Stomach (tissue), 9 donors: Measurements from ENCODE around the gene RTTN. TPM values are rescaled to one million over a fixed set of nuclear protein-coding genes. Genes with fewer than 3 reads are reported as not detected.

Experiments used
- DNase-seq, 2 donors: peaks; one replicate each; pipeline versions ENCODE4 v3.0.0 to v3.0.0-alpha.2; 2013 to 2019
- H3K27ac ChIP-seq, 5 donors: fragments of 200-600 bp in 4 of 5; sonication (generic) in 4 of 5; one replicate each; pipeline ENCODE4 v1.5.1; 2013 to 2019; ENCODE audit warnings: mild to moderate bottlenecking in 1 of 5, moderate library complexity in 1 of 5
- H3K27me3 ChIP-seq, 3 donors: fragments of 200-600 bp; sonication (generic); one replicate each; pipeline ENCODE4 v1.5.1; 2017 to 2019; ENCODE audit warnings: mixed run types in 1 of 3
- H3K36me3 ChIP-seq, 4 donors: fragments of 200-600 bp; sonication (generic); 1 replicate in 3 of 4; 2 replicates in 1 of 4; pipeline ENCODE4 v1.5.1; 2016 to 2019
- H3K4me1 ChIP-seq, 4 donors: fragments of 200-600 bp; sonication (generic); one replicate each; pipeline ENCODE4 v1.5.1; 2016 to 2019
- H3K4me3 ChIP-seq, 4 donors: fragments of 200-600 bp; sonication (generic) in 3 of 4; one replicate each; pipeline ENCODE4 v1.5.1; 2016 to 2019; ENCODE audit warnings: mild to moderate bottlenecking in 1 of 4
- H3K9me3 ChIP-seq, 4 donors: fragments of 200-600 bp; sonication (generic); one replicate each; pipeline ENCODE4 v1.5.1; 2016 to 2019
- CTCF ChIP-seq, 7 experiments: fragments of 450-650 bp in 4 of 7; fragments of 200-600 bp in 3 of 7; sonication (generic) in 3 of 7; IDR thresholded peaks; one replicate each; pipeline ENCODE4 v1.5.1; 2016 to 2019; ENCODE audit warnings: antibody characterized with exemption in 7 of 7, control low read depth in 2 of 7, mild to moderate bottlenecking in 1 of 7
- EP300 ChIP-seq: sonication (generic); formaldehyde crosslinking; IDR thresholded peaks from one replicate; pipeline ENCODE4 v1.6.1; 2017; ENCODE audit warnings: antibody characterized with exemption
- POLR2A ChIP-seq, 4 donors: fragments of 450-650 bp; IDR thresholded peaks; one replicate each; pipeline ENCODE4 v1.6.1; 2016; ENCODE audit warnings: antibody characterized with exemption in 4 of 4, control low read depth in 2 of 4, mild to moderate bottlenecking in 1 of 4, moderate library complexity in 1 of 4
- POLR2AphosphoS5 ChIP-seq, 3 donors: sonication (generic); formaldehyde crosslinking; IDR thresholded peaks; one replicate each; pipeline ENCODE4 v1.6.1; 2016; ENCODE audit warnings: antibody characterized with exemption in 3 of 3
- WGBS, 5 donors: extraction: QIAGEN DNeasy Blood & Tissue Kit in 3 of 5; methylation state at CpG; one replicate each; pipeline versions ENCODE4 v1.1.5 to v1.1.7; 2013 to 2018; 5-methylcytosine and 5-hydroxymethylcytosine counted together
- intact Hi-C: fragments of 100-400 bp; cut with DNase I; formaldehyde crosslinking; loops from one replicate; pipeline ENCODE4 v1.15.1; 2023; ENCODE audit warnings: low total_unique reads
- polyA plus RNA-seq, 3 donors: library from polyadenylated mRNA; stranded (reverse); fragments of 200-250 nt; gene quantifications; one replicate each; pipeline ENCODE4 v1.2.3, GENCODE V29; 2013
- total RNA-seq, 5 donors: library from RNA; depleted of rRNA; stranded (reverse); fragments of >200 nt; gene quantifications; one replicate each; pipeline versions ENCODE4 v1.1.0 to v1.2.3, GENCODE V29; 2014 to 2016
- donor health status: healthy with polysubstance abuse.
- donor health status: Bipolar disorder and iron deficiency.
- donor health status: healthy.

RTTN gene
- total and polyA plus RNA-seq, 8 donors = 2.1 to 52.1 (median 10.2) TPM

GRCh38 chr18:70228536-70228935, 23.0 kb upstream of the RTTN start:
- Histone ChIP-seq H3K27ac (no peak overlapping the region), H3K27me3 (no peaks in the 10 kb centered on the region), H3K4me3 (no peak overlapping the region), H3K4me1 (no peaks in the 10 kb centered on the region), H3K36me3 (no peaks in the 10 kb centered on the region), H3K9me3 (peaks cover 0 to 29% (median 20%) of the 10 kb centered on the region in 4 donors)
- DNase-seq = no peak
- no peak for TF ChIP-seq CTCF (IDR thresholded peaks at IDR 0.05)
- no peak for TF ChIP-seq POLR2AphosphoS5 (IDR thresholded peaks at IDR 0.05)
- no peak for TF ChIP-seq POLR2A (IDR thresholded peaks at IDR 0.05)
- TF ChIP-seq EP300 = no peak
- WGBS, 5 donors = 34 to 45% (median 36%) methylated on average over 2 of the region's 2 CpGs
- intact Hi-C loops = no loop called here

- TF ChIP-seq POLR2A (IDR thresholded peaks at IDR 0.05) (no peak), EP300 (no peak), CTCF (IDR thresholded peaks at IDR 0.05) (no peak), POLR2AphosphoS5 (IDR thresholded peaks at IDR 0.05) (no peak)
- intact Hi-C loops = no loop called here
These were observed 22.0 kb upstream of the RTTN start for GRCh38 chr18:70227438-70227837.

GRCh38 chr18:70221915-70222278, 16.4 kb upstream of the RTTN start:
- Histone ChIP-seq H3K9me3 (peaks cover 0 to 8% (median 2%) of the 10 kb centered on the region in 4 donors), H3K4me1 (peaks cover 0 to 7% (median 0%) of the 10 kb centered on the region in 4 donors), H3K36me3 (no peaks in the 10 kb centered on the region), H3K27me3 (peaks cover 0 to 8% (median 0%) of the 10 kb centered on the region in 3 donors), H3K27ac (no peak overlapping the region), H3K4me3 (no peak overlapping the region)
- intact Hi-C loops = no loop called here
- WGBS, 5 donors = 66 to 76% (median 75%) methylated on average over 6 of the region's 6 CpGs
- no peak for DNase-seq
- TF ChIP-seq POLR2AphosphoS5 (IDR thresholded peaks at IDR 0.05) (no peak), POLR2A (IDR thresholded peaks at IDR 0.05) (no peak), EP300 (no peak), CTCF (IDR thresholded peaks at IDR 0.05) (no peak)

More at GRCh38 chr18:70227438-70227837, 22.0 kb upstream of the RTTN start:
- H3K27me3 ChIP-seq = no peaks in the 10 kb centered on the region
- no peaks in the 10 kb centered on the region for H3K4me1 ChIP-seq
- no peaks in the 10 kb centered on the region for H3K36me3 ChIP-seq
- H3K9me3 ChIP-seq = peaks cover 0 to 29% (median 20%) of the 10 kb centered on the region in 4 donors
- WGBS, 5 donors = 55 to 90% (median 72%) methylated on average over 3 of the region's 3 CpGs
- H3K27ac ChIP-seq = no peak overlapping the region
- no peak for DNase-seq
- H3K4me3 ChIP-seq = no peak overlapping the region

GRCh38 chr18:70221156-70221914, 15.8 kb upstream of the RTTN start:
- no peaks in the 10 kb centered on the region for H3K36me3 ChIP-seq
- DNase-seq = no peak
- TF ChIP-seq CTCF (IDR thresholded peaks at IDR 0.05) (no peak), EP300 (no peak), POLR2AphosphoS5 (IDR thresholded peaks at IDR 0.05) (no peak), POLR2A (IDR thresholded peaks at IDR 0.05) (no peak)
- peaks cover 0 to 7% (median 0%) of the 10 kb centered on the region in 4 donors for H3K4me1 ChIP-seq
- peaks cover 0 to 8% (median 0%) of the 10 kb centered on the region in 3 donors for H3K27me3 ChIP-seq
- intact Hi-C loops = no loop called here
- WGBS, 5 donors = 25 to 34% (median 30%) methylated on average over 12 of the region's 12 CpGs
- H3K4me3 ChIP-seq = no peak overlapping the region
- H3K9me3 ChIP-seq = peaks cover 0 to 2% (median 0%) of the 10 kb centered on the region in 4 donors
- H3K27ac ChIP-seq = no peak overlapping the region
